Progenitor cell of endocrine pancreas (in vitro differentiated cells): ENCODE measurements around the gene NTHL1. TPM values are rescaled to one million over a fixed set of nuclear protein-coding genes. Genes with fewer than 3 reads are reported as not detected.

Source experiments
- DNase-seq: peaks from one replicate; pipeline ENCODE4 v3.0.0; 2021; ENCODE audit warnings: low spot score; ENCODE audit not compliant: unreplicated experiment
- H3K27ac Mint-ChIP-seq: 2 replicates; pipeline ENCODE4 v1.8.0; 2021; ENCODE audit warnings: mild to moderate bottlenecking, moderate library complexity, mixed read lengths
- H3K27me3 Mint-ChIP-seq: 2 replicates; pipeline ENCODE4 v1.8.0; 2021; ENCODE audit warnings: mixed read lengths
- H3K36me3 Mint-ChIP-seq: 2 replicates; pipeline ENCODE4 v1.8.0; 2022; ENCODE audit warnings: mixed read lengths; ENCODE audit not compliant: insufficient read depth
- H3K4me1 Mint-ChIP-seq: 2 replicates; pipeline ENCODE4 v1.8.0; 2021; ENCODE audit warnings: low read depth, mixed read lengths
- H3K4me3 Mint-ChIP-seq: 2 replicates; pipeline ENCODE4 v1.8.0; 2021; ENCODE audit warnings: low read depth, mild to moderate bottlenecking, moderate library complexity, mixed read lengths
- H3K9me3 Mint-ChIP-seq: 2 replicates; pipeline ENCODE4 v1.8.0; 2021; ENCODE audit warnings: low read depth, mixed read lengths
- total RNA-seq: library from RNA; stranded (reverse); gene quantifications from 2 replicates; pipeline ENCODE4 v1.2.1, GENCODE V29; 2021
- TF ChIP-seq, protein P1 (sequence below): fragments of 200-600 bp; sonication (generic); IDR thresholded peaks from one replicate; pipeline ENCODE4 v1.5.0; 2021; ENCODE audit warnings: antibody characterized with exemption, mild to moderate bottlenecking; ENCODE audit not compliant: unreplicated experiment

The NTHL1 gene
- total RNA-seq, 1 donor from 2014 or later = 28.1 TPM

DNA sequence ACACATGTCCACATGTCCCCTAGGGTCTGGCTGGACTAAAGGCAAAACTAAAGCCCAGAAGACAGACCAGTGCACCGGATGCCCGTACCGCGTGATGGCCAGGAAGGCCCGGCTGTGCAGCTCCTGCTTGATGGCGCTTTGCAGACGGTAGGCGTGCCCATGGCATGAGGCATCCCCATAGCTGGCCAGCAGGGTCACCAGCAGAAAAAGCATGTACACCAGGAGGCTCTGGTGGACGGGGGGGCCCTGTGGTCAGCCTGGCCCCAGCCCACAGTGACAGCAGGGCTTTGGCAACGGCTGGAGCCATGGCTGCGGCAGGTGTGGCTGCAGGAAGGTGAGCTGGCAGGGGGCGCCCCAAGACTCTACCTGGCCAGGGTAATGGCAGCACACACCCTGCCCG is 45.2 kb upstream of the NTHL1 start:
- H3K4me3 Mint-ChIP-seq = no peak overlapping the region
- no peaks in the 10 kb centered on the region for H3K27me3 Mint-ChIP-seq
- no peaks in the 10 kb centered on the region for H3K4me1 Mint-ChIP-seq
- DNase-seq = no peak
- TF ChIP-seq, protein P1, sequence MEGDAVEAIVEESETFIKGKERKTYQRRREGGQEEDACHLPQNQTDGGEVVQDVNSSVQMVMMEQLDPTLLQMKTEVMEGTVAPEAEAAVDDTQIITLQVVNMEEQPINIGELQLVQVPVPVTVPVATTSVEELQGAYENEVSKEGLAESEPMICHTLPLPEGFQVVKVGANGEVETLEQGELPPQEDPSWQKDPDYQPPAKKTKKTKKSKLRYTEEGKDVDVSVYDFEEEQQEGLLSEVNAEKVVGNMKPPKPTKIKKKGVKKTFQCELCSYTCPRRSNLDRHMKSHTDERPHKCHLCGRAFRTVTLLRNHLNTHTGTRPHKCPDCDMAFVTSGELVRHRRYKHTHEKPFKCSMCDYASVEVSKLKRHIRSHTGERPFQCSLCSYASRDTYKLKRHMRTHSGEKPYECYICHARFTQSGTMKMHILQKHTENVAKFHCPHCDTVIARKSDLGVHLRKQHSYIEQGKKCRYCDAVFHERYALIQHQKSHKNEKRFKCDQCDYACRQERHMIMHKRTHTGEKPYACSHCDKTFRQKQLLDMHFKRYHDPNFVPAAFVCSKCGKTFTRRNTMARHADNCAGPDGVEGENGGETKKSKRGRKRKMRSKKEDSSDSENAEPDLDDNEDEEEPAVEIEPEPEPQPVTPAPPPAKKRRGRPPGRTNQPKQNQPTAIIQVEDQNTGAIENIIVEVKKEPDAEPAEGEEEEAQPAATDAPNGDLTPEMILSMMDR = no peak
- no peaks in the 10 kb centered on the region for H3K9me3 Mint-ChIP-seq
- peaks cover 3% of the 10 kb centered on the region for H3K36me3 Mint-ChIP-seq
- H3K27ac Mint-ChIP-seq = no peak overlapping the region

- H3K27ac Mint-ChIP-seq = no peak overlapping the region
- no peak for DNase-seq
- TF ChIP-seq, protein P1 = no peak
- peaks cover 3% of the 10 kb centered on the region for H3K36me3 Mint-ChIP-seq
- no peaks in the 10 kb centered on the region for H3K4me1 Mint-ChIP-seq
- no peak overlapping the region for H3K4me3 Mint-ChIP-seq
- H3K27me3 Mint-ChIP-seq = no peaks in the 10 kb centered on the region
- H3K9me3 Mint-ChIP-seq = no peaks in the 10 kb centered on the region
These were observed 44.6 kb upstream of the NTHL1 start for GRCh38 chr16:2092256-2092620.

DNA sequence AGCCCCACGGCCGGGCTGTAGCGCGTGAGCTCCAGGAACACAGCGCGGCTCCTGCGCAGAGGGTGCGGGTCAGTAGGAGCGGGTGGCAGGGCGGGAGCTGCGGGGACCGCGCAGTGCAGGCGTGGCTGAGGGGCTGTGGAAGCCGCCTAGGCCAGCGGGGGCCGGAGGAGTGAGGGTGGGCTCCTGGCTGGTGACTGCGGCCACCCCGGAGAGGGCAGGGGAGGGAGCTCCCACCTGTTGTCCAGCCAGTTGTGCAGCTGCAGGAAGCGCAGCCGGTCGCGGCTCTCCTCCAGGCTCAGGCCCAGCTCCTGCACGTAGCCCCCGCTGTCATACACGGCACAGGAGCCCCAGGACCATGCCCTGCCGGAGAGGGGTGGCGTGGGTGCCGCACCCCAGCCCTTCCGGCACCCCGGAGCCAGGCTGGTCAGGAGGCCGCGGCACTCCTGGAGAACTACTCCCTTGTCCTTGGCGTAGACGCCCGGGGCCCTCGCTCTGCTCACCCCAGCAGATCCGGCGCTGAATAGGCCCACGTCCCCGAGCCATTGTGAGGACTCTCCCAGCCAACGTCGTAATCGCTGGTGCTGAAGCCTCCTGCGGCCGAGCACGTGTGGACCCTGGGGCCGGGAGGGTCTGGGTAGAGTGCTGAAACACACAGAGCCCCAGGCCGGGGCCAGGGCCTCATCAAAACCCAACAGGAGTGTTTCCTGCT is 44.1 kb upstream of the NTHL1 start:
- Mint-ChIP-seq H3K4me3 (no peak overlapping the region), H3K27ac (no peak overlapping the region), H3K9me3 (no peaks in the 10 kb centered on the region), H3K27me3 (no peaks in the 10 kb centered on the region), H3K4me1 (no peaks in the 10 kb centered on the region), H3K36me3 (peaks cover 3% of the 10 kb centered on the region)
- no peak for DNase-seq
- TF ChIP-seq, protein P1 = no peak

- Mint-ChIP-seq H3K4me3 (peak overlapping the region; percentile 3), H3K9me3 (no peaks in the 10 kb centered on the region), H3K27ac (no peak overlapping the region), H3K4me1 (no peaks in the 10 kb centered on the region), H3K27me3 (no peaks in the 10 kb centered on the region), H3K36me3 (no peaks in the 10 kb centered on the region)
- peak; percentile 87 for DNase-seq
- TF ChIP-seq, protein P1 = peak; percentile 60
These were observed 43.3 kb upstream of the NTHL1 start for GRCh38 chr16:2090777-2091546.

GRCh38 chr16:2090481-2090776 is 42.8 kb upstream of the NTHL1 start:
- Mint-ChIP-seq H3K4me3 (peak overlapping the region; percentile 3), H3K36me3 (no peaks in the 10 kb centered on the region), H3K27me3 (no peaks in the 10 kb centered on the region), H3K4me1 (no peaks in the 10 kb centered on the region), H3K27ac (no peak overlapping the region), H3K9me3 (no peaks in the 10 kb centered on the region)
- TF ChIP-seq, protein P1 = no peak
- no peak for DNase-seq
